GM21723 (cell line): ENCODE data around the gene PARD6G.

Experiments
- ATAC-seq: cut with Tn5 transposase; IDR thresholded peaks from one replicate; pipeline ENCODE4 v1.9.1; 2021; ENCODE audit warnings: mild to moderate bottlenecking, moderate library complexity; ENCODE audit not compliant: unreplicated experiment

Gene PARD6G

DNA sequence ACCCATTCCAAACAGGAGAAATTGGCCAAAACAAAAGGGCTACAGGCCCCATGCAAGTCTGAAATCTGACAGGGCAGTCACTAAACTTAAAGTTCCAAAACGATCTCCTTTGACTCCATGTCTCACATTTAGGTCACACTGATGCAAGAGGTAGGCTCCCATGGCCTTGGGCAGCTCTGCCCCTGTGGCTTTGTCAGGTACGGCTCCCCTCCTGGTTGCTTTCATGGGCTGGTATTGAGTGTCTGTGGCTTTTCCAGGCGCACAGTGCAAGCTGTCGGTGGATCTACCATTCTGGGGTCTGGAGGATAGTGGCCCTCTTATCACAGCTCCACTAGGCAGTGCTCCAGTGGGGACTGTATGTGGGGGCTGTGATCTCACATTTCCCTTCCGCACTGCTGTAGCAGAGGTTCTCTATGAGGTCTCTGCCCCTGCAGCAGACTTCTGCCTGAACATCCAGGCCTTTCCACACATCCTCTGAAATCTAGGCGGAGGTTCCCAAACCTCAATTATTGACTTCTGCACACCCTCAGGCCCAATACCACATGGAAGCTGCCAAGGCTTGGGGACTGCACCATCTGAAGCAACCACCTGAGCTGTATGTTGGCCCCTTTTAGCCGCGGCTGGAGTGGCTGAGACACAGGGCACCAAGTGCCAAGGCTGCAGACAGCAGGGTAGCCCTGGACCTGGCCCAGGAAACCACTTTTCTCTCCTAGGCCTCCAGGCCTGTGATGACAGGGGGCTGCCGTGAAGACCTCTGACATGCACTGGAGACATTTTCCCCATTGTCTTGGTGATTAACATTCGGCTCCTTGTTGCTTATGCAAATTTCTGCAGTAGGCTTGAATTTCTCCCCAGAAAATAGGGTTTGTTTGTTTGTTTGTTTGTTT, 28.7 kb downstream of the PARD6G start:
- no peak for ATAC-seq

DNA sequence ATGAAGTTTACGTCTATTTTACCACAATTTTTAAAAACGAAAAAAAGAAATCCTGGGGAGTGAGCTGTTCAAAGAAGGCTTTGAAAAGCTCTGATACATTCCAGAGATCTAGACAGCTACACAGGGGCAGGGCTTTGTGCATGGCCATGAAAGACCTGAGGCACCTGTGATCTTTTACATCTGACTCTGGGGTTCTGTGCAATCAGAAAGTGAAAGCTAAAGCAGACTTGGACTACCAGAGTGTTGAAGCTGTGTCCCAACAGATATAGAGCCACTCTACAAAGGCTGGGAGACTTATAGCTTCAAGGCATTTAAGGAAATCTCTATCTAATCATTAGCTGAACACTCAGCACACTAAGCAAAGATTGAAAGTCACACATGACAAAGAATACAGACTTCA, 34.1 kb downstream of the PARD6G start:
- peak; percentile 72 for ATAC-seq

DNA sequence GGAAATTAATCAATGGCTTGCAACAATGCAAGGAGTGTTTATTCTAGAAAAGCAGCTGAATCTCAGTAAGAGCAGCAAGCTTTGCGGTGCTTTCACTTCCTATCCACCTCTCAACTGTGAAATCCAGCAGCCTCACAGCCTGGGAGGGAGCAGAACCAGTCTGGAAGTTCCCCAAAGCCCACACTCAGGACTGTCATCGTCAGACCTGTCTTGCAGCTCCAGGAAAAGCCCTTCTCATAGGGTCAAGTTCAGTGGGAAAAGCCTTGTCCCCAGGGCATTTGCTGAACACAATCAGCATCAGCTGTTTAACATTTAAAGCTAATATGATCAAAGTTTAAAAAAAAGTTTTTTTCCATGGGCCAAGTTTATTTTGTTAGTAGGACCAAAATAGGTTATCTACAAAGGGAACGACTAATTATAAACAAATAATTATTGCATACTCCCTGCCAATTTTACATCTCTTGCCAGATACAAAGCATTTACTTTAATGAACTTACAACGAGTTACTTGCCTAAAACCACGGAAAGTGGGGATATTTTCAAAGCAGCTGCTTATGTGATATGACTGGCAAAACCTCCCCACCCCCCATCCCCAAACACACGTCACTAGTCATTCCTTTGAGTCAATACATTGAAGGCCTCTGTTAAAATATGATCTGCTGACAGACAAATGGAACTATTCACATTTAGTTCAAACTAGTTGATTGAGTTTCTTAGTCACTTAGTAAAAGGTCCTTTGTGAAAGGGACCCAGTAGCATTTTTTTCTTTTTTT, 36.8 kb downstream of the PARD6G start:
- peak; percentile 88 for ATAC-seq

DNA sequence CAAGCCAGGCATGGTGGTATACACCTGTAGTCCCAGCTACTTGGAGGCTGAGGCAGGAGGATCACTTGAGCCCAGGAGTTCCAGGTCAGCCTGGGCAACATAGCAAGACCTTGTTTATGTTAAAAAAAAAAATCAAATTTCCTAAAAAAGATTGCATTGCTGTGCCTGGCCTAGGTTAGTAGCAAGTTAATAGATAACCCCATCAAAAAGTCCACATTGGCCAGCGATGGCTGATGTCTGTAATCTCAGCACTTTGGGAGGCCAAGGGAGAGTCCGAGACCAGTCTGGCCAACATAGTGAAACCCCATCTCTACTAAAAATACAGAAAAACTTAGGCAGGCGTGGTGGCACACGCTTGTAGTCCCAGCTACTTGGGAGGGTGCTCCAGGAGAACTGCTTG, 38.7 kb downstream of the PARD6G start:
- no peak for ATAC-seq

DNA sequence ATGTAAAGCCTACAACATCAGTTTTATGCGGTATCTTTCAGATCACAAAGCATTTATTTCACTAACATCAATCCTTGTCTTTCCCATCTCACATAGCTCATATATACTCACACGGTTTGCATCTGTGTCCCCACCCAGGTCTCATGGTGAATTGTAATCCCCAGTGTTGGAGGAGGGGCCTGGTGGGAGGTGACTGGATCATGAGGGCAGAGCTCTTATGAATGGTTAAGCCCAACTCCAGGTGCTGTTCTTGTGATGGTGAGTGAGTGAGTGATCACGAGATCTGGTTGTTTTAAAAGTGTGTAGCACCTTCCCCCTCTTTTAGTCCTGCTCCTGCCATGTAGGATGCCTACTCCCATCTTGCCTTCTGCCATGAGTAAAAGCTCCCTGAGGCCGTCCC, 42.0 kb downstream of the PARD6G start:
- ATAC-seq, result no peak

DNA sequence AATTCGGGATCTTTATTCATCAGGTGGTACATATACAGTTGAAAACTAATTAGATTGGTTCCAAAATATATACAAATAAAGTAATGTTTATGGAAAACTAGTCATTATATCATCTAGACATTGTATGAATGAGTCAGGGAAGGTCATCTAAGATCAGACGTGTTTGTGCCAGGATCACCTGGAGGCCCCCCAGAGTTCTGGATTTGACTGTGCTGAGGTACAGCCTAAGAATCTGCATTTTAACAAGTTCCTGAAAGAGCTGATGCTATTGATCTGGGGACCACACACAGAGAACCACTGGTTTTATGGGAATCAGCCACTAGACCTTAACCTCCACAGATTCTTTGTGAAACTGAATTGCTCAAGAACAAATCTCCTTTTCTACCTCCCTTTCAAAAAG, 43.2 kb downstream of the PARD6G start:
- no peak for ATAC-seq

DNA sequence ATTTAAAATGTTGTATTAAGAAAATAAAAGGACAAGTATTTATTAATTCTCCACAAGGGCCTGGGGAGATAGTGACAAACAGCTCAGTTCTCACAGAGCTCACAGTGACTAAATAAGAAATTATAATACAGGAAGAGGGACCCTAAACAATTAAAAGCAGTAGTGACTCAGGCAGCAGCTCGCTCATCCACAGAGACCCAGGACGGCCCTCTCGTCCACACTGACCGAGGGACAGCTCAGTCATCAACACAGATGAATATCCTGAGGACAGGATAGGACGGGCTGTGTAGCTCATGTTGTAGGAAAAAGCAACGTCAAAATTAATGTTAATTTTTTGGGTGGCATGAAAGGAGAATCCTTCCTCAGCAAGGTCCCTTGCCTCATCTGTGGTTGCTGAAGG, 44.1 kb downstream of the PARD6G start:
- no peak for ATAC-seq

DNA sequence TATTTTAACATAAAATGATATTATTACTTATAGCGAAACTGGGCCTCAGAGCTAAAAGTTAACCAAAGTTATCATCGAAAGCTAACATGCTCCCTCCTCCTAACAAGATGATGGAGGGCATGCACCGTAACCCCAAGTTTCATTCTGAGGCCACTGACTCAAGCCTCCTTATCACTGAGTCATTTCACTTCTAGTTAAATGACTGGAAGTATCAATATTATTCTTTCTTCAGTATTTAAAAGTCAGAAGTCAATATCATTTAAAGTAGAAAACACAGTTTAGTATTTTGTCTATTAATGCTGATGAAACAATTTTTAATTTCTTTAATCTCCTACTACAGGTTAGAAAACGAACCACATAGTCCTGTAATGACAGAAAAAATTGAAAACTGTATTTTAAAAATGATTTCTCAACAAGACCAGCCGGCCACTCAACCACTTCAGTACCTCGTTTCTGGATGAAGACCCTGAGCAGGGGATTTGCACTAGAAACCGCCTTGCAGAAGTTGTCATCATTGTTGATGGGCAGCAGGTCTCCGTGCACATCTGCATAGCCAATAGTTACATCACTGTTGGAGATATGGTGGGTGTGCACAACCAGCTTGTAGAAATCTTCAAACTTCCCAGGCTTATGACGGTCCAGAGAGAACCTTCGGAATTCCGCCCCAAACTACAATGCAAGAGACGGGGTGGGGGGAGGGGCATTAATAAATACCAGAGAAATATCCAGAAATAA, 44.9 kb downstream of the PARD6G start:
- peak; percentile 94 for ATAC-seq

DNA sequence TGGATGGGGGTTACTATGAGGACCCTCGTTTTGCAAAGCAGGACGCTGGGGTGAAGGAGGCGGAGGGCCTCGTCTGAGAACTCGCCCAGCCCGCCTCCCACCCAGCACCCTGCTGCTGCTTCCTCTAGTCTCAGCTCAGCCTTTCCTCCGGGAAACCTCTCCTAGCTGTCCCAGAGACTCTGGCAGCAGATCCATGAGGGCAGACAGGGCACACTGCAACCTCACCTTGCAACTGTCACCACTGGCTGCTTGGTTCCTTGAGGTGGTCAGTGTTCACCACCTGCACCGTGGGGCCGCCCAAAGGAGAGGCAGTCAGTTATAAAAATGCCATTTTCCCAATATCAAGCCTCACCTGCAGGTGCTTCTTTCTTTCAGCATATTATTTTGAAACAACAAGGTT, 45.6 kb downstream of the PARD6G start:
- ATAC-seq, result peak; percentile 15

DNA sequence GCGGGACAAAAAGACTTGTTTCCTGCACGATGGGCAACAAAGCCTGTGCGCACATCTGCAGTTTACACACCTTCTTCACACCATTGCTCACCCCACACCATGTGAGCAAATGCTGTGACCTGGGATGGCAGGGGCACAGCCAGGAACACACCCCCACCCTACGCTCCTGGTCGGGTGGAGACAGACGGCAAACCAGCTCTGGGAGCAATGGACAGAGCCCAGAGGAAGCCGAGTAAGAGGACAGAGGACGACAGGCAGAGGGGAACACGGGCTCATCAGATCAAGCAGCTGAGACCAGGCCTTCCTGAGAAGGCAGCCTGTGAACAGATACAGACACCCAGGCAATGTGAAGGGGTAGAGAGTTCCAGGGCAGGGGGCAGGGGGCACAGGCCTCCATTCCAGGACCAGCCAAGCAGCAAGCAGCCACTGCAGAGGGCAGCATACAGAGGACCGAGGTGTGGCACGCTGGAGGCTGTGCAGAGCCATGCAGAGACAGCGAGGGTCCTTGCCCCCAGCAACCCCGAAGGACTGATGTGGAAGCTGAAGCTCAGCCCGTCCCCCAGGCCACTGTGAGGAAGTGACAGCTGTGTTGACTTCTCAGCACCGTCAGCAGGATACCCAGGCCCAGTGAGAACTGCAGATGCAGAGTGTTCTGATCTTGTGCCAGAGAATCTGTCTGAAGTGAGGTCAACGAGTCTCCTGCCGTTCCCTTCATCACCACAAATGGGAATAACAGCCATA, 46.2 kb downstream of the PARD6G start:
- ATAC-seq, result no peak

DNA sequence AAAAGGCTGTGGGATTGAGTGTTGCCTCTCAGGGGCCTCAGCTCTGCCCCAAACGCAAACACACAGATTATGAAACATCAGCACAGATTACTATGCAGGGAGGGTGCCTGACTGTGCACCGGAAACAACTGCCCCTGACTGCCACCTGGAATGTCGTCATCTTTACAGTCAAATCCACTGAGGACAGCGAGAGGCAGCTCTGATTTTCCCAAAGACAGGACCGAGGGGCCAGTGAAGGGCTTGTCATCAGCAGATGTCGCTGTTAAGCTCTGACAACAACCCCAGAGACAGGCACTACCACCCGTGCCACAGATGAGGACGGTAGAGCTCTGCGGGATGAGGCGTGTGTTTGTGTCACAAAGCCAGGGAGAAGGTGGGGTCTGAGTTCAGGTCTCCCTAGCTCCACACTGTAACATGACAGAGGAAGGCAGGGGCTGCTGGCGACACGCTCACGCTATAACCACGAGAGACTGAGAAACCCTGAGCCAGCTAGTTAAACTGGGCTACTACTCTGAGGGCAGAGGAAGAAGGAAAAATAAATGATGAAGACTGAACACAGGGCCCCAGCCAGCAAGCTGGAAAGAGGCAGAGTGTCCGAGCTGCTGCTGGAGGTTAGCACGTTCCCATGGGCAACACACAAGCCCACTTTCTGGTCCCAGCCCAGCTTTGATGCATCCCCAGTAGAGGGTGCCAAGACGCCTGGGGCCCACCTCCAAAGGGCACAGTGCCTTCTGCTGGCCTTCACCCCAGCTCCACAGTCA, 47.0 kb downstream of the PARD6G start:
- no peak for ATAC-seq

DNA sequence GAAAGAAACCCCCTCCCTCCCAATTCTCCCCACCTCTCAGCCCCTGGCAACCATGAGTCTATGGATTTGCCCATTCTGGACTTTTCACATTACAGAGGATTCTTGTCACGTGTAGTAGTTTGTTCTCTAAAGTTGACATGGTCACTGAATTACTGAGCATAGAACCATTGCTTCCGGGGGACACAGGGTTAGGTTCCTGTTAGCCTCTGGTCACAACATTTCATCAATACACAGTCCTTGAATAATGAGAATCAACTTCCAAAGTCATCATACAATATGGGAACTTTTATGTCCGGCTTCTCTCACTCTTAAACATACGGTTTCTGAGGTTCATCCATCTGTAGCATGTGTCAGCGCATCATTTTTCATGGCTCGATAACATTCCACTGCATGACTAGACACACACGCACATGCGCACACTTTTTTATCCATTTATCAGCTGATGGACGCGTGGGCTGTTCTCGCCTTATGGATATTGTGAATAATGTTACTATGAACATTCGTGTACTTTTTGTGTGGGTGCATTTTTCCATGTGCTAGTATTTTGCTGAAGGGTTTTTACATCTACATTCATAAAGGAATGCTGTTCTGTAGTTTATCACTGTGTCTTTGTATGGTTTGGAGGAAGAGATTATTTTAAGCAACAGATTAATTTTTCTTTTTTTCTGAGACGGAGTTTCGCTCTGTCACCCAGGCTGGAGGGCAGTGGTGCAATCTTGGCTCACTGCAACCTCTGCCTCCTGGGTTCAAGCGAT, 48.1 kb downstream of the PARD6G start:
- ATAC-seq, result no peak

DNA sequence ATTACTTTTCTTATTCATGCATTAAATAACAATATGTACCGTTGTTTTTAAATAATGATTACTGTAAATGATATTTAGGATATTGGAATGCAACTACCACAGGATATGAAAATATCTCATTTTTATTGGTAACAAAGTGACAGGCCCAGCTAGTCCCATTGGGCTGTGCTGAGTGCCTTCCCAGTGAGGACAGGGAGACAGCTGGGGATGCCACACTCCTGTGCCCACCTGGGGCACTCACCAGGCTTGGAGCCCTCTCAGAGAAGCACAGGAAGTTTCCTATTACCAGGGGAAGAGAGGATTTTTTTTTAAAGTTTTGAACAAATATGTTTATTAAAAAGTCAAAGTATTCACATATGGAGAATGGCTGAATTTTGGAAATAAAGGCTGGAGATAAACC, 48.9 kb downstream of the PARD6G start:
- ATAC-seq, result no peak

DNA sequence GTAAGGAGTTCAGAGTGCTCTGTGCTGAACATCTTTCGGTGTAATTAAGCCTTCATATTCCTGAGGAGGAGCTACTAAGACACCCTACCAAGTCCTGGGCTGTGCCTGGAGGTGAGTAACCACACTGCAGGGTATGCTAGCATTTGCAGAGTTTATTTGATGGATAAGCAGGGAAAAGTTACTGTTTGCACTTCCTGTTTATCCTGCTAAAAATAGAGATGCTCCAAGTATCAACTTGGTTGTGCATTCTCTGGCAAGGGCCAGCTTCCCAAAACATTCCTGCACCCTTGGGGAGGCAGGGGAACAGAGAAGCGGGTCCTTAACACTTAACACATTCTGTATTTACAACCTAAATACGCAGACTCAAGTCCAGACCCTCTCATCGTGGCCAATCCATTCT, 49.8 kb downstream of the PARD6G start:
- ATAC-seq, result no peak

DNA sequence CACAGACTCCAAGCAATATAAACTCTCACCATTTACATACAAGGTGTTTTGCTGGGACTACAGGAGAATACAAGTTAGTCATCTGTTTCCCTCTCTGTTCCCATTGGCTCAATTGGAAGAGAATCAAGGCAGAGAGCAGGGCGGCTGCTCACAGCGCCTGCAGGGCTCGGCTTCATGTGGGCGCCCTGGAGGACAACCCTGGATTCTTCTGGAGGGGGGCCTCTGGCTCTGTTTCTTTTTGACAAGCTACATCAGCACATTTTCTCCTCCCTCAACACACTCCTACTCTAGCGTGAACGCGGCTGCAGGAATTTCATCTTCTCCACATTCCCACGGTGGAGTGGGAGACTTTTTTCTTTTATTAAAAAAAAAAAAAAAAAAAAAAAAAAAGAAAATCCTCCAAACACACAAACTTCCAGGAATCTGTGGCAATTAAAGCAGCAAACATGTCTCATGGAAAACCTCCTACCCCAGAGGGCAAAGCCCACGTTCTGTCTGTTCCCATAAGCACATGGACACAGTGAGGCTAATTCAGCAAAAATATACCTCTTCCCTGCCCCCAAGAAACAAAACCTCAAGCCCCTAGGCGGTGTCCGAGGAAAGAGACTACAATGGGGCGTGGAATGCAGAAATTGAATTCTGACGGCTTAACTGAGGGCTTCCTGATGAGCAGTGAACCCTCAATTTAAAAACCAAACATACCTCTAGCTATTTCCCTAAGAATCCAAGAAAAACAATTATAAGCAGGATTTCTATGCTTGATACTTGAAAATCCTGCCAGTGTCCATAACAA, 50.6 kb downstream of the PARD6G start:
- no peak for ATAC-seq

DNA sequence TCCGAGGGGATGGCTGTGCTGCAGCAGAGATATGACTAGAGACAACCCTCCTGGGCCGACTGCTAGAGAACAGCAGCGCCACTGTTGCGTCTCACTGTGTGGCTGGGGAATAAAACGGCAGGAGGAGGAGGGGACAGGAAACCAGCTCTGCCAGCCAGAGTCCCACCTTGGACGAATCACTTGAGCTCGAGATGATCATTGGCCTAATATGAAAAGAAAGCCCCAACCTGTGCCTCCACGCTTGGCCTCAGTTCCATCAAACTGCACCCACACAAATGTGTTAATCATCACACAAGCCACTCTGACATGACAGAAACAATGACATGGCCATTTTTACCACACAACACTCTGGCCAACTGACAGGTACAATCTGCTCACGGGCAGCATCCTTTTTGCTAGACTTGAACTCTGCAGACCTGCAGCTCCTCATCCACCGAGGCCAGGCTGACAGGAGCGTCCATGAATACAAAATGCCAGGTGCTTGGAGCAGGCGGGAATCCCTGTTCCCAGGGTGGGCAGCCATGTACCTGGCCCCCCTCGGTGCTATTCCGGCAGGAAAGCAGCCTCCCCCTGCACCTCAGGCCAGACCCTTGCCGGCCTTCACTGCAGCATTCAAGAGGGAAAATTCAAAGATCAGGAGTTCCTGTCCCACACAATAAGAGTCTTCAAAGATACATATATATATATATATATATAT, 52.3 kb downstream of the PARD6G start:
- ATAC-seq, result peak; percentile 48

DNA sequence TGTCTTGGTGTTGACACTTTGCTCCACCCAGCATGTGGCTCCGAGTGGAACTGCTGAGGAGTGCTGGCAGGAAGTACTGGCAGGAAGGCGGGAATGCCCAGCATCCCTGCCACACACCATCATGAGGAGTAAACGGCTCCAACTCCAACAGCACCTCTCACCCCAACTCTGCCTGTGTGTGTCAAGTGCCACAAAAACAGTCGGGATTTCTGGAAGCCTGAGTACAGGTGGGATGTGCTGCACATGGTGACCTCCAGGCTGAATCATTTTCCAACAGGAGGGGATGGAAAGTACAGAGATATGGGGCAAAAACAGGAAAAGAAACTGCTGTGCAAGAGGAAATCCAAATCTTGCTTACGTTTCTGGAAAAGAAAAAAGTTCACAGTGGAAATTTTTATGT, 53.6 kb downstream of the PARD6G start:
- ATAC-seq, result no peak
